Measurements from ENCODE around the gene CAT. TPM values are rescaled to one million over a fixed set of nuclear protein-coding genes. Genes with fewer than 3 reads are reported as not detected.
A peak's percentile ranks its signal among the peaks of the same experiment; 100 is the strongest.

The CAT gene
- 16.7 TPM for polyA plus RNA-seq (2012; ENCODE audit: insufficient read depth, insufficient read length, low read depth)

DNA sequence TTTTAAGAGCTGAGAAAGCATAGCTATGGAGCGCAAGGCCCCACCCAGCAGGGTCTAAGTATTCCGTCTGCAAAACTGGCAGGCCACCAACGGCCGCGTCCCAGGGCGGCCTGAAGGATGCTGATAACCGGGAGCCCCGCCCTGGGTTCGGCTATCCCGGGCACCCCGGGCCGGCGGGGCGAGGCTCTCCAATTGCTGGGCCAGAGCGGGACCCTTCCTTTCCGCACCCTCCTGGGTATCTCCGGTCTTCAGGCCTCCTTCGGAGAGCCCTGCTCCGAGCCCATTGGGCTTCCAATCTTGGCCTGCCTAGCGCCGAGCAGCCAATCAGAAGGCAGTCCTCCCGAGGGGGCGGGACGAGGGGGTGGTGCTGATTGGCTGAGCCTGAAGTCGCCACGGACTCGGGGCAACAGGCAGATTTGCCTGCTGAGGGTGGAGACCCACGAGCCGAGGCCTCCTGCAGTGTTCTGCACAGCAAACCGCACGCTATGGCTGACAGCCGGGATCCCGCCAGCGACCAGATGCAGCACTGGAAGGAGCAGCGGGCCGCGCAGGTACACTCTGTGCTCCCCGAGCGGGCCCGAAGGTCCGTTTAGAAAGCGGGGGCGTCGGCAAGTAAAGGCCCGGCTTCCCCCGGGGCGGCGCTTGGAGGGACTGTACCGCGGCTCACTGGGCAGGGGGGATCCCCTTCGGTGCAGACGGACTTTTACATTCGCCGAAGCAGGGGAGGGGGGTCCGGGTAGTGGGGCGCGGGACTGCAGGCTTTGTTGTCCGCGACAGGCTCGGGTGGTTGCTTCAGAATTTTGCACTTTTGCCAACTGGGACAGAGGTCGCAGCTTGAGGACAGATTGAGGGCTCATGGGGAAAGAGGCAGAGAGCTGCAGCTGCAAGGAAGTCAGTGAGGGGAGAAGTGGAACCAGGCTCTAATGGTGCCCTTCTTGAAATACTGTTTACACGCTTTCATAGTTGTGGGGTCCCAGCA is at the start of gene CAT:
Gene CAT, plus strand, starts transcription at position 406 of the 979 bp plus-strand sequence. Its CDS starts 80 bp downstream, at position 486.
- H3K4me1 ChIP-seq: no peaks in the 10 kb centered on the region
- no peaks in the 10 kb centered on the region for H3K36me3 ChIP-seq
- peak within 1 kb of the TSS; percentile 70 for H3K4me3 ChIP-seq (ENCODE audit: low read depth, low read length)
- peak; percentile 93 for DNase-seq
- TF ChIP-seq CTCF (IDR thresholded peaks at IDR 0.05; ENCODE audit: low read depth, low read length): no peak
- no peaks in the 10 kb centered on the region for H3K27me3 ChIP-seq
- H3K9me3 ChIP-seq: no peaks in the 10 kb centered on the region

- DNase-seq: no peak
Observed at GRCh38 chr11:34394771-34395300, 43.9 kb upstream of the CAT start.

GRCh38 chr11:34395916-34396550 is 42.7 kb upstream of the CAT start:
- Histone ChIP-seq H3K4me3 (ENCODE audit: low read depth, low read length) (no peak overlapping the region), H3K36me3 (no peaks in the 10 kb centered on the region), H3K9me3 (no peaks in the 10 kb centered on the region), H3K4me1 (no peaks in the 10 kb centered on the region), H3K27me3 (no peaks in the 10 kb centered on the region)
- DNase-seq: no peak
- TF ChIP-seq CTCF (IDR thresholded peaks at IDR 0.05; ENCODE audit: low read depth, low read length): no peak

More at GRCh38 chr11:34394771-34395300, 43.9 kb upstream of the CAT start:
- no peaks in the 10 kb centered on the region for H3K4me1 ChIP-seq
- TF ChIP-seq CTCF (IDR thresholded peaks at IDR 0.05; ENCODE audit: low read depth, low read length): no peak
- no peaks in the 10 kb centered on the region for H3K9me3 ChIP-seq
- H3K36me3 ChIP-seq: no peaks in the 10 kb centered on the region
- H3K27me3 ChIP-seq: no peaks in the 10 kb centered on the region
- no peak overlapping the region for H3K4me3 ChIP-seq (ENCODE audit: low read depth, low read length)

GRCh38 chr11:34397120-34397519 is 41.6 kb upstream of the CAT start:
- DNase-seq: peak; percentile 7
- Histone ChIP-seq H3K4me3 (ENCODE audit: low read depth, low read length) (no peak overlapping the region), H3K4me1 (no peaks in the 10 kb centered on the region), H3K9me3 (no peaks in the 10 kb centered on the region), H3K36me3 (no peaks in the 10 kb centered on the region), H3K27me3 (no peaks in the 10 kb centered on the region)
- TF ChIP-seq CTCF (IDR thresholded peaks at IDR 0.05; ENCODE audit: low read depth, low read length): no peak

DNA sequence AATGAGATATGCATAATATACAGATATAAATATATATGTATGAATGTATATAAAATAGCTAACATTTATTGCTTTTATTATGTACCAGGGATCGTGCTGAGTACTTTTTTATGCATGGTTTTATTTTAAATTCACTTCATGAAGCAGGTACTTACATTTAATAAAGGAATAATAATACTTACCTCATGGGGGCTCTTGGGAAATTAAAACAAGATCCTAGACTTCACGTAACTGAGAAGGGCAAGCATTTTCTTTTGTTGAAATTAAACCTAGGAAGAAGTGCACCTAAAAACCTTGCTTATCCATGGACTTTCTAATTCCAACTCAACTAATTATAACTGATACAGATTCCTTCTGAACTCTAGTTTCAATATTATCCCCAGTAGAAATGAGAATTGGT is 40.9 kb upstream of the CAT start:
- no peak for TF ChIP-seq CTCF (IDR thresholded peaks at IDR 0.05; ENCODE audit: low read depth, low read length)
- Histone ChIP-seq H3K36me3 (no peaks in the 10 kb centered on the region), H3K4me3 (ENCODE audit: low read depth, low read length) (no peak overlapping the region), H3K9me3 (no peaks in the 10 kb centered on the region), H3K27me3 (no peaks in the 10 kb centered on the region), H3K4me1 (no peaks in the 10 kb centered on the region)
- DNase-seq: no peak

Measured in BE2C (cell line).